HCT116 (cell line): Measurements from ENCODE around the gene OPCML. TPM values are rescaled to one million over a fixed set of nuclear protein-coding genes. Genes with fewer than 3 reads are reported as not detected.

ENCODE experiments used
- ATAC-seq: fragments of 200-7000 bp; cut with Tn5 transposase; 2 replicates; pipeline ENCODE4 v1.9.1; 2020; ENCODE audit warnings: mild to moderate bottlenecking, moderate library complexity
- BruUV-seq: library from RNA; stranded (reverse); fragments of 400-500 nt; replicated peaks from 2 replicates; lab custom pipeline; 2021; lab: Mats Ljungman, UMichigan
- CTCF ChIA-PET: fragments of 300-600 bp; sonication (Branson Sonifier 250); formaldehyde crosslinking; loops from one replicate; lab custom pipeline; 2021; ENCODE audit warnings: antibody characterized with exemption; lab: Charles Lee
- POLR2A ChIA-PET: fragments of 300-600, 350-600 bp; sonication (Branson Sonifier 250); formaldehyde crosslinking; loops from one replicate; lab custom pipeline; 2021; ENCODE audit warnings: antibody characterized with exemption; lab: Charles Lee
- RAD21 ChIA-PET, 2 experiments: fragments of 300-600 bp; sonication (Branson Sonifier 250); formaldehyde crosslinking; loops; one replicate each; lab custom pipeline; 2023; ENCODE audit warnings: low total read pairs in 2 of 2; ENCODE audit not compliant: uncharacterized antibody in 2 of 2, unreplicated experiment in 2 of 2, low non-redundant PET in 1 of 2; lab: Charles Lee
- DNase-seq: peaks from one replicate; pipeline ENCODE4 v3.0.0-alpha.2; 2010; ENCODE audit warnings: low read depth, low spot score
- H2AFZ ChIP-seq: fragments of 200-600 bp; shearing (Covaris generic), sonication (generic); 2 replicates; pipeline ENCODE4 v1.6.1; 2017; ENCODE audit warnings: low read depth, mixed run types, mixed read lengths, antibody characterized with exemption, low read length; ENCODE audit not compliant: poor library complexity, severe bottlenecking
- H3K27ac ChIP-seq: 2 replicates; pipeline ENCODE4 v1.5.1; 2012; ENCODE audit warnings: low read depth, low read length
- H3K27me3 ChIP-seq: fragments of 200-600 bp; sonication (generic); 2 replicates; pipeline ENCODE4 v1.6.1; 2016; ENCODE audit warnings: mixed run types, low read length, mixed read lengths; ENCODE audit not compliant: insufficient read depth
- H3K36me3 ChIP-seq, 2 experiments: fragments of 200-500 bp in 1 of 2; fragments of 200-600 bp in 1 of 2; sonication (Bioruptor generic) in 1 of 2; sonication (generic) in 1 of 2; 2 replicates each; pipeline versions ENCODE4 v1.5.1 to v1.6.1; 2014 to 2016; ENCODE audit warnings: low read length in 2 of 2, inconsistent platforms in 1 of 2, mixed read lengths in 1 of 2, mixed run types in 1 of 2; ENCODE audit not compliant: insufficient read depth in 2 of 2, control insufficient read depth in 1 of 2
- H3K4me1 ChIP-seq, 2 experiments: fragments of 200-600 bp in 1 of 2; sonication (generic) in 1 of 2; 2 replicates each; pipeline versions ENCODE4 v1.5.1 to v1.6.1; 2012 to 2017; ENCODE audit warnings: low read length in 2 of 2, inconsistent platforms in 1 of 2, mild to moderate bottlenecking in 1 of 2, mixed read lengths in 1 of 2, mixed run types in 1 of 2, moderate library complexity in 1 of 2; ENCODE audit not compliant: insufficient read depth in 2 of 2, control insufficient read depth in 1 of 2
- H3K4me2 ChIP-seq: fragments of 200-600 bp; sonication (generic); 2 replicates; pipeline ENCODE4 v1.6.1; 2017; ENCODE audit warnings: mixed run types, low read length, mixed read lengths
- H3K4me3 ChIP-seq, 2 experiments: fragments of 200-600 bp in 1 of 2; sonication (generic) in 1 of 2; replicated peaks in 1 of 2; 2 replicates each; pipeline ENCODE4 v1.5.1; 2011 to 2016; ENCODE audit warnings: low read length in 2 of 2, control low read depth in 1 of 2, low read depth in 1 of 2, mild to moderate bottlenecking in 1 of 2, mixed read lengths in 1 of 2, mixed run types in 1 of 2
- H3K79me2 ChIP-seq: fragments of 200-600 bp; sonication (generic); 2 replicates; pipeline ENCODE4 v1.6.1; 2017; ENCODE audit warnings: mild to moderate bottlenecking, mixed run types, low read length, moderate library complexity, mixed read lengths; ENCODE audit not compliant: insufficient read depth
- H3K9ac ChIP-seq: fragments of 200-600 bp; sonication (generic); 2 replicates; pipeline ENCODE4 v1.6.1; 2016; ENCODE audit warnings: low read length, mixed read lengths
- H3K9me2 ChIP-seq: fragments of 200-600 bp; sonication (generic), shearing (Covaris generic); 2 replicates; pipeline ENCODE4 v1.6.1; 2017; ENCODE audit warnings: mixed run types, mild to moderate bottlenecking, moderate library complexity; ENCODE audit not compliant: insufficient read depth
- H3K9me3 ChIP-seq, 2 experiments: fragments of 200-500 bp in 1 of 2; fragments of 200-600 bp in 1 of 2; sonication (Bioruptor generic) in 1 of 2; sonication (generic) in 1 of 2; 2 replicates each; pipeline ENCODE4 v1.6.1; 2014 to 2017; ENCODE audit warnings: low read length in 2 of 2, mixed read lengths in 2 of 2, inconsistent platforms in 1 of 2, low read depth in 1 of 2, mild to moderate bottlenecking in 1 of 2, mixed run types in 1 of 2, moderate library complexity in 1 of 2; ENCODE audit not compliant: control insufficient read depth in 1 of 2, insufficient read depth in 1 of 2
- H4K20me1 ChIP-seq: fragments of 200-600 bp; sonication (generic), shearing (Covaris generic); 2 replicates; pipeline ENCODE4 v1.6.1; 2017; ENCODE audit warnings: mixed run types, mild to moderate bottlenecking, moderate library complexity; ENCODE audit not compliant: insufficient read depth
- CBX3 ChIP-seq: IDR thresholded peaks from 2 replicates; pipeline ENCODE4 v1.6.1; 2012; ENCODE audit warnings: low read depth
- EZH2 ChIP-seq: fragments of 200-600 bp; sonication (generic); IDR thresholded peaks from 2 replicates; pipeline ENCODE4 v1.6.1; 2017; ENCODE audit warnings: antibody characterized with exemption, mixed run types
- EZH2phosphoT487 ChIP-seq: fragments of 200-600 bp; IDR thresholded peaks from 2 replicates; pipeline ENCODE4 v1.6.1; 2018; ENCODE audit warnings: antibody characterized with exemption, borderline replicate concordance
- FOSL1 ChIP-seq: IDR thresholded peaks from 2 replicates; pipeline ENCODE4 v1.6.1; 2012; ENCODE audit warnings: low read depth
- JUND ChIP-seq: IDR thresholded peaks from 2 replicates; pipeline ENCODE4 v1.6.1; 2012
- POLR2AphosphoS5 ChIP-seq: IDR thresholded peaks from 2 replicates; pipeline ENCODE4 v1.6.1; 2011; ENCODE audit warnings: mild to moderate bottlenecking, low read depth, low read length, moderate library complexity
- RAD21 ChIP-seq: IDR thresholded peaks from 2 replicates; pipeline ENCODE4 v1.6.1; 2012; ENCODE audit warnings: low read depth, mild to moderate bottlenecking
- SIN3A ChIP-seq: IDR thresholded peaks from 2 replicates; pipeline ENCODE4 v1.6.1; 2012; ENCODE audit warnings: low read depth
- SRF ChIP-seq: IDR thresholded peaks from 2 replicates; pipeline ENCODE4 v1.6.1; 2012; ENCODE audit warnings: low read depth
- intact Hi-C: fragments of 100-400 bp; cut with micrococcal nuclease; formaldehyde crosslinking; loops from 2 replicates; pipeline ENCODE4 v1.10.0; 2022
- total RNA-seq: library from RNA; stranded (reverse); gene quantifications from one replicate; pipeline ENCODE4 v1.2.1, GENCODE V29; 2021; ENCODE audit not compliant: unreplicated experiment
- TF ChIP-seq, protein P1 (sequence below): IDR thresholded peaks from 2 replicates; pipeline ENCODE4 v1.6.1; 2012
- TF ChIP-seq, protein P2 (sequence below): IDR thresholded peaks from 2 replicates; pipeline ENCODE4 v1.6.1; 2012; ENCODE audit warnings: low read depth
- TF ChIP-seq, protein P3 (sequence below): IDR thresholded peaks from 2 replicates; pipeline ENCODE4 v1.6.1; 2011; ENCODE audit warnings: mild to moderate bottlenecking, low read length, moderate library complexity; ENCODE audit not compliant: insufficient replicate concordance; ENCODE audit errors: extremely low read depth

Gene OPCML
- total RNA-seq, 1 experiment from 2014 or later, result not detected

DNA sequence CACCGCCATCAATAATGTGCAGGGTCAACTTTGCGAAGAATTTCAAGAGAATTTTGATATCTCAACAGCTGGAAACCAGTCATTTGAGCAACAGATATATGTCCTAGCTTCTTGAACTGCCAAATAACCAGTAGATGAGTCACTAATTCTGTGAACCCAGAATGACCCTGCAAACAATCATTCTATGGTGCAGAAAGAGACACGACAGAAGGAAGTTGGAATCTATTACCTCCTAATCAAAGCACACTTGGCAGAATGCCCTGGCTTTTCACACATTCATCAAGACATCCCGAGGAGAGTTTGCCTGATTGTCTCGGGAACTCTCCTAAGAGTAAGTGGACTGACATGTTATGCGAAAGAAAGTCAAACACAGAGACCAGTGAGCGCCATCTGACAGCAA is 621.1 kb downstream of the OPCML start:
- Histone ChIP-seq H3K27me3 (no peaks in the 10 kb centered on the region), H4K20me1 (no peaks in the 10 kb centered on the region), H3K36me3 (no peaks in the 10 kb centered on the region), H3K4me1 (no peaks in the 10 kb centered on the region), H3K9ac (no peak overlapping the region), H2AFZ (no peak overlapping the region), H3K9me2 (no peaks in the 10 kb centered on the region), H3K4me3 (no peak overlapping the region), H3K4me2 (no peak overlapping the region), H3K27ac (no peak overlapping the region), H3K79me2 (no peaks in the 10 kb centered on the region), H3K9me3 (peaks cover 11 to 25% of the 10 kb centered on the region in 2 experiments; a peak in 2 of 4 replicates)
- DNase-seq (no peak), ATAC-seq (no peak)
- CTCF ChIA-PET, result no interaction called here
- TF ChIP-seq JUND (no peak), SIN3A (no peak), RAD21 (no peak), CBX3 (no peak), SRF (no peak), POLR2AphosphoS5 (no peak), EZH2 (no peak), EZH2phosphoT487 (no peak), FOSL1 (no peak)
- TF ChIP-seq, protein P1, sequence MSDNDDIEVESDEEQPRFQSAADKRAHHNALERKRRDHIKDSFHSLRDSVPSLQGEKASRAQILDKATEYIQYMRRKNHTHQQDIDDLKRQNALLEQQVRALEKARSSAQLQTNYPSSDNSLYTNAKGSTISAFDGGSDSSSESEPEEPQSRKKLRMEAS, result no peak
- TF ChIP-seq, protein P2, sequence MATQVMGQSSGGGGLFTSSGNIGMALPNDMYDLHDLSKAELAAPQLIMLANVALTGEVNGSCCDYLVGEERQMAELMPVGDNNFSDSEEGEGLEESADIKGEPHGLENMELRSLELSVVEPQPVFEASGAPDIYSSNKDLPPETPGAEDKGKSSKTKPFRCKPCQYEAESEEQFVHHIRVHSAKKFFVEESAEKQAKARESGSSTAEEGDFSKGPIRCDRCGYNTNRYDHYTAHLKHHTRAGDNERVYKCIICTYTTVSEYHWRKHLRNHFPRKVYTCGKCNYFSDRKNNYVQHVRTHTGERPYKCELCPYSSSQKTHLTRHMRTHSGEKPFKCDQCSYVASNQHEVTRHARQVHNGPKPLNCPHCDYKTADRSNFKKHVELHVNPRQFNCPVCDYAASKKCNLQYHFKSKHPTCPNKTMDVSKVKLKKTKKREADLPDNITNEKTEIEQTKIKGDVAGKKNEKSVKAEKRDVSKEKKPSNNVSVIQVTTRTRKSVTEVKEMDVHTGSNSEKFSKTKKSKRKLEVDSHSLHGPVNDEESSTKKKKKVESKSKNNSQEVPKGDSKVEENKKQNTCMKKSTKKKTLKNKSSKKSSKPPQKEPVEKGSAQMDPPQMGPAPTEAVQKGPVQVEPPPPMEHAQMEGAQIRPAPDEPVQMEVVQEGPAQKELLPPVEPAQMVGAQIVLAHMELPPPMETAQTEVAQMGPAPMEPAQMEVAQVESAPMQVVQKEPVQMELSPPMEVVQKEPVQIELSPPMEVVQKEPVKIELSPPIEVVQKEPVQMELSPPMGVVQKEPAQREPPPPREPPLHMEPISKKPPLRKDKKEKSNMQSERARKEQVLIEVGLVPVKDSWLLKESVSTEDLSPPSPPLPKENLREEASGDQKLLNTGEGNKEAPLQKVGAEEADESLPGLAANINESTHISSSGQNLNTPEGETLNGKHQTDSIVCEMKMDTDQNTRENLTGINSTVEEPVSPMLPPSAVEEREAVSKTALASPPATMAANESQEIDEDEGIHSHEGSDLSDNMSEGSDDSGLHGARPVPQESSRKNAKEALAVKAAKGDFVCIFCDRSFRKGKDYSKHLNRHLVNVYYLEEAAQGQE, result no peak
- TF ChIP-seq, protein P3, sequence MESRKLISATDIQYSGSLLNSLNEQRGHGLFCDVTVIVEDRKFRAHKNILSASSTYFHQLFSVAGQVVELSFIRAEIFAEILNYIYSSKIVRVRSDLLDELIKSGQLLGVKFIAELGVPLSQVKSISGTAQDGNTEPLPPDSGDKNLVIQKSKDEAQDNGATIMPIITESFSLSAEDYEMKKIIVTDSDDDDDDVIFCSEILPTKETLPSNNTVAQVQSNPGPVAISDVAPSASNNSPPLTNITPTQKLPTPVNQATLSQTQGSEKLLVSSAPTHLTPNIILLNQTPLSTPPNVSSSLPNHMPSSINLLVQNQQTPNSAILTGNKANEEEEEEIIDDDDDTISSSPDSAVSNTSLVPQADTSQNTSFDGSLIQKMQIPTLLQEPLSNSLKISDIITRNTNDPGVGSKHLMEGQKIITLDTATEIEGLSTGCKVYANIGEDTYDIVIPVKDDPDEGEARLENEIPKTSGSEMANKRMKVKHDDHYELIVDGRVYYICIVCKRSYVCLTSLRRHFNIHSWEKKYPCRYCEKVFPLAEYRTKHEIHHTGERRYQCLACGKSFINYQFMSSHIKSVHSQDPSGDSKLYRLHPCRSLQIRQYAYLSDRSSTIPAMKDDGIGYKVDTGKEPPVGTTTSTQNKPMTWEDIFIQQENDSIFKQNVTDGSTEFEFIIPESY, result no peak
- RAD21 ChIA-PET, result no interaction called here
- POLR2A ChIA-PET, result no interaction called here
- no TSS peak for BruUV-seq
- intact Hi-C loops, result no loop called here
